Measurements from ENCODE around the gene SLC66A2.

DNA sequence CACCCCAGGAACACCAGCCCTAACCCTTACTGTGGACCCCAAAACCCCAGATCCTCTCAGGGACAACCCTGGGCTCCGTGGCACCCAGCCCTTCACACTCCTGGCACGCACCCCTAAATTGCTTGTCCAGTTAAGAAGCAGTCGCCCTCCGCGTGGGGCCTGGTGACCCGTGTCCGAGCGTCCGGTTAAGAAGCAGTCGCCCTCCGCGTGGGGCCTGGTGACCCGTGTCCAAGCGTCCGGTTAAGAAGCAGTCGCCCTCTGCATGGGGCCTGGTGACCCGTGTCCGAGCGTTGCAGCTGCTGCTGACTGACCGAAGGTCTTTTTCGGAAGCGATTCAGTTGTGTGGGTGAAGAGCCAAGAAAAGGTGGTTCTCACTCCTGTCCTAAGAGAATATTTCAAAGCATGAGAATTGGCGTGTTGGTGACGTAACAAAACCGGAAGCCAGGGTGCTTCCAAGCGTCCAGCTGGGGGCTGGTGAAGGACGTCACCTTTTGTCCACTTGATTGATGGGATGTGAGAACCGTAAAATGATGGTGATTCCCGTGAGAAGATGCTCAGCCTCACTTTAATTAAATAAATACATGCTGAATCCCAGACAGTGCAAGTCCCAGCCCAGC is 83.2 kb downstream of the SLC66A2 start:
- TF ChIP-seq EP300 (IDR thresholded peaks at IDR 0.05; ENCODE audit: low read depth in 2 of 2, low read length in 2 of 2): no peak
- TF ChIP-seq EP300 (CRISPR knock-in tag; IDR thresholded peaks at IDR 0.05; ENCODE audit: borderline replicate concordance): no peak
- TF ChIP-seq FOXM1 (CRISPR knock-in tag; IDR thresholded peaks at IDR 0.05): no peak
- no peak for TF ChIP-seq EZH2 (conservative IDR thresholded peaks at IDR 0.05; ENCODE audit: low read depth, low read length)
- no peak for TF ChIP-seq REST (IDR thresholded peaks at IDR 0.05; ENCODE audit: borderline replicate concordance in 1 of 2, low read depth in 1 of 2, low read length in 2 of 2)
- no peak for TF ChIP-seq CTCF (CRISPR knock-in tag; IDR thresholded peaks at IDR 0.05)
- TF ChIP-seq MED1 (CRISPR knock-in tag; IDR thresholded peaks at IDR 0.05): no peak
- no peak for TF ChIP-seq CREM (IDR thresholded peaks at IDR 0.05)
- TF ChIP-seq CREM (CRISPR knock-in tag; IDR thresholded peaks at IDR 0.05): no peak
- no peak for TF ChIP-seq PATZ1 (CRISPR knock-in tag; IDR thresholded peaks at IDR 0.05)
- no peak for TF ChIP-seq HNRNPK (IDR thresholded peaks at IDR 0.05; ENCODE audit: low read depth, low read length, poor library complexity, severe bottlenecking)
- no peak for TF ChIP-seq GLI4 (CRISPR knock-in tag; IDR thresholded peaks at IDR 0.05; ENCODE audit: borderline replicate concordance)
- no peak for TF ChIP-seq ETV6 (CRISPR knock-in tag; conservative IDR thresholded peaks at IDR 0.05)
- TF ChIP-seq NR2C2 (CRISPR knock-in tag; IDR thresholded peaks at IDR 0.05; ENCODE audit: borderline replicate concordance): no peak
